Panc1 (cell line): Measurements from ENCODE around the gene PDE6A. TPM values are rescaled to one million over a fixed set of nuclear protein-coding genes. Genes with fewer than 3 reads are reported as not detected.
"Not testable (repeated sequence)": the region's sequence is repeated elsewhere in the genome, so short reads cannot be mapped to it uniquely, and the experiment has no call there.

Source experiments
- ATAC-seq: fragments of 200-7000 bp; cut with Tn5 transposase; 2 replicates; pipeline ENCODE4 v1.9.1; 2020; ENCODE audit warnings: mild to moderate bottlenecking, moderate library complexity
- BruUV-seq: library from RNA; stranded (reverse); fragments of 400-500 nt; replicated peaks from 2 replicates; lab custom pipeline; 2021; lab: Mats Ljungman, UMichigan
- CTCF ChIA-PET: fragments of 300-600 bp; sonication (Branson Sonifier 250); formaldehyde crosslinking; loops from one replicate; lab custom pipeline; 2022; ENCODE audit warnings: antibody characterized with exemption; lab: Charles Lee
- POLR2A ChIA-PET: fragments of 300-600 bp; sonication (Branson Sonifier 250); formaldehyde crosslinking; loops from one replicate; lab custom pipeline; 2022; ENCODE audit warnings: antibody characterized with exemption; lab: Charles Lee
- DNase-seq: peaks from one replicate; pipeline ENCODE4 v3.0.0-alpha.2; 2010; ENCODE audit warnings: low read depth, low spot score
- H3K27ac ChIP-seq: 2 replicates; pipeline ENCODE4 v1.5.1; 2011; ENCODE audit warnings: mild to moderate bottlenecking, low read length, inconsistent platforms
- H3K27me3 ChIP-seq: fragments of 200-500 bp; sonication (Bioruptor generic); 2 replicates; pipeline ENCODE4 v1.6.0; 2014; ENCODE audit warnings: low read length, inconsistent platforms; ENCODE audit not compliant: control insufficient read depth, insufficient read depth
- H3K36me3 ChIP-seq: fragments of 200-500 bp; sonication (Bioruptor generic); 2 replicates; pipeline ENCODE4 v1.5.1; 2014; ENCODE audit warnings: inconsistent platforms, mild to moderate bottlenecking, low read length, moderate library complexity; ENCODE audit not compliant: control insufficient read depth, insufficient read depth
- H3K4me1 ChIP-seq: 2 replicates; pipeline ENCODE4 v1.5.1; 2011; ENCODE audit warnings: inconsistent platforms, mild to moderate bottlenecking, low read length, moderate library complexity; ENCODE audit not compliant: control insufficient read depth, insufficient read depth
- H3K4me3 ChIP-seq, 2 experiments: 2 replicates each; pipeline ENCODE4 v1.5.1; 2011 to 2012; ENCODE audit warnings: low read depth in 2 of 2, low read length in 2 of 2, mild to moderate bottlenecking in 2 of 2, inconsistent platforms in 1 of 2, moderate library complexity in 1 of 2
- H3K9me3 ChIP-seq: fragments of 200-500 bp; sonication (Bioruptor generic); 2 replicates; pipeline ENCODE4 v1.5.1; 2014; ENCODE audit warnings: low read depth, mild to moderate bottlenecking, inconsistent platforms, low read length, moderate library complexity; ENCODE audit not compliant: control insufficient read depth, insufficient read depth
- POLR2AphosphoS5 ChIP-seq: IDR thresholded peaks from 2 replicates; pipeline ENCODE4 v1.6.1; 2012; ENCODE audit warnings: mild to moderate bottlenecking, low read depth, low read length, moderate library complexity
- SIN3A ChIP-seq: IDR thresholded peaks from 2 replicates; pipeline ENCODE4 v1.6.1; 2012; ENCODE audit warnings: low read depth, mild to moderate bottlenecking, low read length, moderate library complexity, borderline replicate concordance; ENCODE audit not compliant: insufficient read depth
- TCF7L2 ChIP-seq: IDR thresholded peaks from 2 replicates; pipeline ENCODE4 v1.6.1; 2011; ENCODE audit warnings: mild to moderate bottlenecking, low read depth, low read length, inconsistent platforms
- in situ Hi-C: cut with HindIII; loops from 2 replicates; pipeline ENCODE4 v1.10.0; 2016; ENCODE audit warnings: low sequenced_read_pairs, low pct_unique_long_range_greater_than_20kb
- intact Hi-C: fragments of 100-400 bp; cut with micrococcal nuclease; formaldehyde crosslinking; loops from one replicate; pipeline ENCODE4 v1.10.0; 2022; ENCODE audit not compliant: unreplicated experiment
- total RNA-seq: library from RNA; stranded (reverse); gene quantifications from one replicate; pipeline ENCODE4 v1.2.1, GENCODE V29; 2021; ENCODE audit not compliant: unreplicated experiment
- TF ChIP-seq, protein P1 (sequence below), 2 experiments: IDR thresholded peaks; 2 replicates each; pipeline ENCODE4 v1.6.1; 2011 to 2012; ENCODE audit warnings: low read depth in 2 of 2, control low read depth in 1 of 2, low read length in 1 of 2, mild to moderate bottlenecking in 1 of 2, moderate library complexity in 1 of 2; ENCODE audit not compliant: insufficient read depth in 1 of 2
- TF ChIP-seq, protein P2 (sequence below): fragments of 450-650 bp; IDR thresholded peaks from 2 replicates; pipeline ENCODE4 v1.5.1; 2017; ENCODE audit warnings: mild to moderate bottlenecking

PDE6A gene
- total RNA-seq, 1 experiment from 2014 or later: 0.33 TPM

DNA sequence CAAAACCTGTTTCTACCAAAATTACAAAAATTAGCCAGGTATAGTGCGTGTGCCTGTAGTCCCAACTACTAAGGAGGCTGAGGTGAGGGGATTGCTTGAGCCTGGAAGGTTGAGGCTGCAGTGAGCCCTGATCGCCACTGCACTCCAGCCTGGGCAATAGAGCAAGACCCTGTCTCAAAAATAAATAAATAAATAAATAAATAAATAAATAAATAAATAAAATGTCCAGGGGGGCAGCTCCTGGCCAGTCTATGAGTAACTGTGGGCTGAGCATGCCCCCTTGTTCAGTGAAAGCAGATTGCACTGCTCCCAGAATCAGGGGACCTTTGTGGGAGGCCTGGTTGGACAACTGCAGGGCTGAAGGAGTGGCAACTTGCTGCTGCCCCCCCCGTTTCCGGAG lies 62.7 kb downstream of the PDE6A start:
- ATAC-seq: no peak
- BruUV-seq: no TSS peak
- intact Hi-C loops: no loop called here

DNA sequence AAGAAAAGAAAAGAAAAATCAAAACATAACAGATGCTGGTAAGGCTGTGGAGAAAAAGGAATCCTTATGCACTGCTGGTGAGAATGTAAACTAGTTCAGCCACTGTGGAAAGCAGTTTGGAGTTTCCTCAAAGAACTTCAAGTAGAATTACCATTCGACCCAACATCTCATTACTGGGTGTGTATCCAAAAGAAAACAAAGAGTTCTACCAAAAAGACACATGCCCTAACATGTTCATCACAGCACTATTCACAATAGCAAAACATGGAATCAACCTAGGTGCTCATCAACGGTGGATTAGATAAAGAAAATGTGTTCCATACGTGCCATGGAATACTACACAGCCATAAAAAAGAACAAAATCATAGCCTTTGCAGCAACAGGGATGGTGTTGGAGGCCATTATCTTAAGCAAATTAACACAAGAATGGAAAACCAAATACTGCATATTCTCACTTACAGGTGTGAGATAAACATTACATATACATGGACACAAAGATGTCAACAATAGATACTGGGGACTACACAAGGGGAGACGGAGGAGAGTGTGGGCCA lies 63.4 kb downstream of the PDE6A start:
- in situ Hi-C loops (no loop called here), intact Hi-C loops (no loop called here)
- Histone ChIP-seq H3K36me3 (no peaks in the 10 kb centered on the region), H3K4me3 (no peak overlapping the region), H3K9me3 (no peaks in the 10 kb centered on the region), H3K27ac (no peak overlapping the region), H3K4me1 (peaks cover 4% of the 10 kb centered on the region; the same call in 1 of the 2 replicates), H3K27me3 (no peaks in the 10 kb centered on the region)
- BruUV-seq: no TSS peak
- ATAC-seq: no peak
- ChIA-PET CTCF (no interaction called here), POLR2A (no interaction called here)
- TF ChIP-seq TCF7L2 (no peak), SIN3A (no peak), POLR2AphosphoS5 (no peak)
- TF ChIP-seq, protein P1, sequence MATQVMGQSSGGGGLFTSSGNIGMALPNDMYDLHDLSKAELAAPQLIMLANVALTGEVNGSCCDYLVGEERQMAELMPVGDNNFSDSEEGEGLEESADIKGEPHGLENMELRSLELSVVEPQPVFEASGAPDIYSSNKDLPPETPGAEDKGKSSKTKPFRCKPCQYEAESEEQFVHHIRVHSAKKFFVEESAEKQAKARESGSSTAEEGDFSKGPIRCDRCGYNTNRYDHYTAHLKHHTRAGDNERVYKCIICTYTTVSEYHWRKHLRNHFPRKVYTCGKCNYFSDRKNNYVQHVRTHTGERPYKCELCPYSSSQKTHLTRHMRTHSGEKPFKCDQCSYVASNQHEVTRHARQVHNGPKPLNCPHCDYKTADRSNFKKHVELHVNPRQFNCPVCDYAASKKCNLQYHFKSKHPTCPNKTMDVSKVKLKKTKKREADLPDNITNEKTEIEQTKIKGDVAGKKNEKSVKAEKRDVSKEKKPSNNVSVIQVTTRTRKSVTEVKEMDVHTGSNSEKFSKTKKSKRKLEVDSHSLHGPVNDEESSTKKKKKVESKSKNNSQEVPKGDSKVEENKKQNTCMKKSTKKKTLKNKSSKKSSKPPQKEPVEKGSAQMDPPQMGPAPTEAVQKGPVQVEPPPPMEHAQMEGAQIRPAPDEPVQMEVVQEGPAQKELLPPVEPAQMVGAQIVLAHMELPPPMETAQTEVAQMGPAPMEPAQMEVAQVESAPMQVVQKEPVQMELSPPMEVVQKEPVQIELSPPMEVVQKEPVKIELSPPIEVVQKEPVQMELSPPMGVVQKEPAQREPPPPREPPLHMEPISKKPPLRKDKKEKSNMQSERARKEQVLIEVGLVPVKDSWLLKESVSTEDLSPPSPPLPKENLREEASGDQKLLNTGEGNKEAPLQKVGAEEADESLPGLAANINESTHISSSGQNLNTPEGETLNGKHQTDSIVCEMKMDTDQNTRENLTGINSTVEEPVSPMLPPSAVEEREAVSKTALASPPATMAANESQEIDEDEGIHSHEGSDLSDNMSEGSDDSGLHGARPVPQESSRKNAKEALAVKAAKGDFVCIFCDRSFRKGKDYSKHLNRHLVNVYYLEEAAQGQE (IDR thresholded peaks at IDR 0.05; ENCODE audit: insufficient read depth in 1 of 2, low read depth in 2 of 2, low read length in 1 of 2): no peak
- TF ChIP-seq, protein P2, sequence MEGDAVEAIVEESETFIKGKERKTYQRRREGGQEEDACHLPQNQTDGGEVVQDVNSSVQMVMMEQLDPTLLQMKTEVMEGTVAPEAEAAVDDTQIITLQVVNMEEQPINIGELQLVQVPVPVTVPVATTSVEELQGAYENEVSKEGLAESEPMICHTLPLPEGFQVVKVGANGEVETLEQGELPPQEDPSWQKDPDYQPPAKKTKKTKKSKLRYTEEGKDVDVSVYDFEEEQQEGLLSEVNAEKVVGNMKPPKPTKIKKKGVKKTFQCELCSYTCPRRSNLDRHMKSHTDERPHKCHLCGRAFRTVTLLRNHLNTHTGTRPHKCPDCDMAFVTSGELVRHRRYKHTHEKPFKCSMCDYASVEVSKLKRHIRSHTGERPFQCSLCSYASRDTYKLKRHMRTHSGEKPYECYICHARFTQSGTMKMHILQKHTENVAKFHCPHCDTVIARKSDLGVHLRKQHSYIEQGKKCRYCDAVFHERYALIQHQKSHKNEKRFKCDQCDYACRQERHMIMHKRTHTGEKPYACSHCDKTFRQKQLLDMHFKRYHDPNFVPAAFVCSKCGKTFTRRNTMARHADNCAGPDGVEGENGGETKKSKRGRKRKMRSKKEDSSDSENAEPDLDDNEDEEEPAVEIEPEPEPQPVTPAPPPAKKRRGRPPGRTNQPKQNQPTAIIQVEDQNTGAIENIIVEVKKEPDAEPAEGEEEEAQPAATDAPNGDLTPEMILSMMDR: no peak
- no peak for DNase-seq

More for the DNA sequence above, 62.7 kb downstream of the PDE6A start:
- TF ChIP-seq TCF7L2 (no peak), POLR2AphosphoS5 (no peak), SIN3A (no peak)
- TF ChIP-seq, protein P2: no peak
- TF ChIP-seq, protein P1 (IDR thresholded peaks at IDR 0.05; ENCODE audit: insufficient read depth in 1 of 2, low read depth in 2 of 2, low read length in 1 of 2): no peak
- DNase-seq: no peak
- no peak overlapping the region for H3K4me3 ChIP-seq
- ChIA-PET CTCF (interaction anchor here (0.6 kb wide), 1 partner anchor 152 kb away, joined by 3 read pairs; the partner anchor contains the start of gene PPARGC1B), POLR2A (no interaction called here)
- H3K27me3 ChIP-seq: no peaks in the 10 kb centered on the region
- no peaks in the 10 kb centered on the region for H3K36me3 ChIP-seq
- no peak overlapping the region for H3K27ac ChIP-seq
- no peaks in the 10 kb centered on the region for H3K9me3 ChIP-seq
- in situ Hi-C loops: no loop called here
- H3K4me1 ChIP-seq: peaks cover 4% of the 10 kb centered on the region; the same call in 1 of the 2 replicates

DNA sequence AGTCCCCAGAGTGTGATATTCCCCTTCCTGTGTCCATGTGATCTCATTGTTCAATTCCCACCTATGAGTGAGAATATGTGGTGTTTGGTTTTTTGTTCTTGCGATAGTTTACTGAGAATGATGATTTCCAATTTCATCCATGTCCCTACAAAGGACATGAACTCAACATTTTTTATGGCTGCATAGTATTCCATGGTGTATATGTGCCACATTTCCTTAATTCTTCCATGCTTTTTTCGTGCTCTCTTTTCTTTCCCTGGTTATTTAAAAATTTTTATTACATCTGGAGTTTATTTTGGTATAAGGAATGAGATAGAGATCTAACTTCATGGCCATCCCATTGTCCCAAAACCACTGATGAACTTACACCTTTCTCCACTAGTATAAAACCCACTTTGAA lies 65.0 kb downstream of the PDE6A start:
- CTCF ChIA-PET, intact Hi-C loops: not testable (repeated sequence)

More for the DNA sequence above, 65.0 kb downstream of the PDE6A start:
- H3K36me3 ChIP-seq, BruUV-seq, H3K27ac ChIP-seq, H3K9me3 ChIP-seq, H3K4me1 ChIP-seq, in situ Hi-C loops, H3K4me3 ChIP-seq, H3K27me3 ChIP-seq, DNase-seq, ATAC-seq, POLR2A ChIA-PET: not testable (repeated sequence)
